OCI-LY3 (cell line): ENCODE measurements around the gene GPALPP1.

Experiments used
- H2AFZ ChIP-seq: fragments of 200-600, 300-600 bp; shearing (Covaris generic); 2 replicates; pipeline ENCODE4 v1.6.0; 2014; ENCODE audit warnings: antibody characterized with exemption, low read depth, low read length
- H3K27ac ChIP-seq: fragments of 200-600, 300-600 bp; sonication (generic); 2 replicates; pipeline ENCODE4 v1.5.1; 2014; ENCODE audit warnings: mild to moderate bottlenecking, low read length, moderate library complexity, mixed read lengths
- H3K27me3 ChIP-seq: fragments of 200-600, 300-600 bp; sonication (generic); 2 replicates; pipeline ENCODE4 v1.6.1; 2014; ENCODE audit warnings: low read depth, low read length, mixed read lengths
- H3K36me3 ChIP-seq: fragments of 200-600, 300-600 bp; sonication (generic); replicated peaks from 2 replicates; pipeline ENCODE3; 2014; ENCODE audit warnings: low read depth, low read length, mixed read lengths
- H3K4me1 ChIP-seq: fragments of 300-600, 200-600 bp; sonication (generic); 2 replicates; pipeline ENCODE4 v1.6.1; 2014; ENCODE audit warnings: low read length, mixed read lengths
- H3K4me2 ChIP-seq: fragments of 200-600, 300-600 bp; sonication (generic); 2 replicates; pipeline ENCODE4 v1.6.1; 2014; ENCODE audit warnings: low read length, mixed read lengths
- H3K4me3 ChIP-seq: fragments of 300-600, 200-600 bp; sonication (generic); 2 replicates; pipeline ENCODE4 v1.5.1; 2014; ENCODE audit warnings: antibody characterized with exemption, mild to moderate bottlenecking, low read length, moderate library complexity
- H3K79me2 ChIP-seq: fragments of 300-600, 200-600 bp; shearing (Covaris generic); 2 replicates; pipeline ENCODE4 v1.6.1; 2014; ENCODE audit warnings: mild to moderate bottlenecking, low read length, mixed read lengths
- H3K9ac ChIP-seq: fragments of 300-600, 200-600 bp; shearing (Covaris generic); 2 replicates; pipeline ENCODE4 v1.6.0; 2014; ENCODE audit warnings: mild to moderate bottlenecking, low read length, moderate library complexity
- H3K9me3 ChIP-seq: fragments of 200-600, 300-600 bp; shearing (Covaris generic); 2 replicates; pipeline ENCODE4 v1.6.1; 2014; ENCODE audit warnings: low read length, mixed read lengths; ENCODE audit not compliant: insufficient read depth
- H4K20me1 ChIP-seq: fragments of 200-600, 300-600 bp; sonication (generic); 2 replicates; pipeline ENCODE4 v1.6.1; 2016; ENCODE audit warnings: low read length, mixed read lengths; ENCODE audit not compliant: insufficient read depth
- CTCF ChIP-seq: fragments of 200-600, 300-600 bp; sonication (generic); IDR thresholded peaks from 2 replicates; pipeline ENCODE4 v1.5.1; 2014; ENCODE audit warnings: antibody characterized with exemption, low read length, low read depth
- EZH2phosphoT487 ChIP-seq: fragments of 200-600 bp; shearing (Covaris generic); IDR thresholded peaks from 2 replicates; pipeline ENCODE4 v1.6.1; 2018; ENCODE audit warnings: antibody characterized with exemption, mixed run types, low read depth

GPALPP1 gene

DNA sequence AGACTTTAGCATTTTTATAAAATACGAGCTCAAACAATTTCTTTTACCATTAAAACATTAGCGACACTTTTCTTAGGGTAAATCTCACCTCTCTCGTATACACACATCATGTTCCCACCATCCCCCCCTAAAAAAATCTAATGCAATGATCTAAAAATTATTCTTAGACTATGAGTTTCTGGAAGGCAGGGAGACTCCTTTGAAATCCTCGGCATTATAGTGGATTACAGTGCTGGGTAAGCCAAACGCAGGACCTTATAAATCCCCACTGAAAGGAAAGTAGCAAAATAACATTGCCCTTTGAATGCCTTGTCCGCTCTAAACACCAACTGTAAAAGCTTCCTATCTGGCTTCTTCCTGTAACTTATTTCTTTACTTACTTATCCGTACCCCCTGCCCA is 35.1 kb upstream of the GPALPP1 start:
- no peak for TF ChIP-seq CTCF
- Histone ChIP-seq H3K9me3 (no peaks in the 10 kb centered on the region), H3K79me2 (no peaks in the 10 kb centered on the region), H3K27ac (no peak overlapping the region), H3K36me3 (peaks cover 17% of the 10 kb centered on the region), H3K9ac (no peak overlapping the region), H3K27me3 (no peaks in the 10 kb centered on the region), H4K20me1 (no peaks in the 10 kb centered on the region; the same call in 1 of the 2 replicates), H3K4me1 (no peaks in the 10 kb centered on the region), H3K4me2 (no peak overlapping the region), H2AFZ (no peak overlapping the region), H3K4me3 (no peak overlapping the region)

DNA sequence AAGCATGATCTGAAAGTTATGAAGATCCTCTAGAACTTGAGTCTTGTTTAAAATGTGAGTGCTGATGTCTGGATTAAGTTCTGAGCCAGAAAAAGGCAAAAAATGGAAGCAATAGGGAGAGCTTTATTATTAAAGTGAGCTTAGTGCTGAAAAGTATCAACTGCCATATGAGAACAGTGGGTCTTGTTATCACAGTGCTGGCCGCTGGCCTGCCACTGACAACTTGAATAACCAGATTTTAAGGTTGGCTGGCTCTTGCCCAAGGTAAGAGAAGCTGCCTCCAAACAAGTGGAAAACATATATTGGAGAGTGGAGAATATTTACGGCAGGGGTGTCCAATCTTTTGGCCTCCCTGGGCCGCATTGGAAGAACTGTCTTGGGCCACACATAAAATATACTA is 33.9 kb upstream of the GPALPP1 start:
- H3K4me1 ChIP-seq: no peaks in the 10 kb centered on the region
- no peak overlapping the region for H3K4me3 ChIP-seq
- H3K27ac ChIP-seq: no peak overlapping the region
- H3K9ac ChIP-seq: no peak overlapping the region
- no peaks in the 10 kb centered on the region for H3K27me3 ChIP-seq
- no peaks in the 10 kb centered on the region for H3K9me3 ChIP-seq
- H3K4me2 ChIP-seq: no peak overlapping the region
- H2AFZ ChIP-seq: no peak overlapping the region
- no peaks in the 10 kb centered on the region; the same call in 1 of the 2 replicates for H4K20me1 ChIP-seq
- peaks cover 11% of the 10 kb centered on the region for H3K36me3 ChIP-seq
- TF ChIP-seq CTCF: no peak
- TF ChIP-seq EZH2phosphoT487: no peak
- no peaks in the 10 kb centered on the region for H3K79me2 ChIP-seq

GRCh38 chr13:44961997-44962396 is 27.3 kb upstream of the GPALPP1 start:
- H3K27ac ChIP-seq: no peak overlapping the region
- H3K4me1 ChIP-seq: no peaks in the 10 kb centered on the region
- H2AFZ ChIP-seq: no peak overlapping the region
- no peaks in the 10 kb centered on the region for H4K20me1 ChIP-seq
- H3K4me2 ChIP-seq: no peak overlapping the region
- peaks cover 60% of the 10 kb centered on the region for H3K36me3 ChIP-seq
- no peaks in the 10 kb centered on the region for H3K27me3 ChIP-seq
- H3K79me2 ChIP-seq: no peaks in the 10 kb centered on the region
- H3K9me3 ChIP-seq: peaks cover 24% of the 10 kb centered on the region; the same call in 1 of the 2 replicates
- H3K9ac ChIP-seq: no peak overlapping the region
- no peak for TF ChIP-seq EZH2phosphoT487
- no peak overlapping the region for H3K4me3 ChIP-seq

- Histone ChIP-seq H3K9ac (no peak overlapping the region), H3K79me2 (peaks cover 5% of the 10 kb centered on the region; the same call in 1 of the 2 replicates), H4K20me1 (0 out of 2 replicates have a peak, but pooled peaks cover 4% of the 10 kb centered on the region), H3K36me3 (peaks cover 48% of the 10 kb centered on the region), H3K4me2 (no peak overlapping the region), H3K27ac (no peak overlapping the region), H3K4me3 (no peak overlapping the region), H3K27me3 (no peaks in the 10 kb centered on the region), H3K9me3 (peaks cover 7% of the 10 kb centered on the region; the same call in 1 of the 2 replicates), H2AFZ (no peak overlapping the region), H3K4me1 (no peaks in the 10 kb centered on the region)
- TF ChIP-seq CTCF (no peak), EZH2phosphoT487 (no peak)
Measured at GRCh38 chr13:44967704-44968433, 21.5 kb upstream of the GPALPP1 start.
